ENCODE data around the gene MMD.
"Not testable (repeated sequence)": the region's sequence is repeated elsewhere in the genome, so short reads cannot be mapped to it uniquely, and the experiment has no call there.

Gene MMD

DNA sequence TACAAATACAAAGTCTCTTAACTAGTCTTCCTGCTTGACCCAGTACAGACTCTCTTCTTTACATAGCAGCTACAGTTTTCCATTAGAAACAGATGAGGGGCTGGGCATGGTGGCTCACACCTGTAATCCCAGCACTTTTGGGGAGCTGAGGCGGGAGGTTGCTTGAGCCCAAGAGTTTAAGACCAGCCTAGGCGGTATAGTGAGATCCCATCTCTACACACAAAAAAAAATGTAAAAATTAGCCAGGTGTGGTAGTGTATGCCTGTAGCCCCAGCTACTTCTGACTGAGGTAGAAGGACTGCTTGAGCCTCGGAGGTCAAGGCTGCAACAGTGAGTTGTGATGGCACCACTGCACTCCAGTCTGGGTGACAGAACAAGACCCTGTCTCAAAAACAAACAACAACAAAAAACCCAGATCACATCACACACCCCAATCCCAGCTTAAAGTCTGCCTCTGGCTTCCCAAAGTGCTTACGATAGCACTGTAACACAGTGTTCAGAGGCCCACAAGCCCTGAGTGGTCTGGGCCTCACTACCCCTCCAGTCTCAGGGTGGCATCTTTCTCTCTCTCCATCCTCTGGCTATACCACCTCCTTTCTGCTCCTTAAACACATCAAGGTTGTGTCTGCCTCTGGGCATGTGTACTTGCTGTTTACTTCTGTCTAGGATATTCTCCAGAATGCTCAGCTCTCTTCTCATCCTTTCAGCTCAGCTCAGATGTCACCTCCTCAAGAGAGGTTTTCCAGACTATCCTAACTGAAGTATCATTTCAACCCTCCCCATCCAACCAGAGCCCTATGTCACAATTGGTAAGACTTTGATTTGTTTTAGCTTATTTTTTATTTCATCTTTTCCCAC lies 4.0 kb downstream of the MMD start:
- Mint-ChIP-seq H3K36me3 (peaks cover 35% of the 10 kb centered on the region), H3K4me3 (no peak overlapping the region), H3K4me1 (peaks cover 61% of the 10 kb centered on the region), H3K27ac (peak overlapping the region; percentile 48), H3K9me3 (no peaks in the 10 kb centered on the region)
- ATAC-seq = no peak
- no peak for DNase-seq (ENCODE audit: low spot score in 2 of 2)

DNA sequence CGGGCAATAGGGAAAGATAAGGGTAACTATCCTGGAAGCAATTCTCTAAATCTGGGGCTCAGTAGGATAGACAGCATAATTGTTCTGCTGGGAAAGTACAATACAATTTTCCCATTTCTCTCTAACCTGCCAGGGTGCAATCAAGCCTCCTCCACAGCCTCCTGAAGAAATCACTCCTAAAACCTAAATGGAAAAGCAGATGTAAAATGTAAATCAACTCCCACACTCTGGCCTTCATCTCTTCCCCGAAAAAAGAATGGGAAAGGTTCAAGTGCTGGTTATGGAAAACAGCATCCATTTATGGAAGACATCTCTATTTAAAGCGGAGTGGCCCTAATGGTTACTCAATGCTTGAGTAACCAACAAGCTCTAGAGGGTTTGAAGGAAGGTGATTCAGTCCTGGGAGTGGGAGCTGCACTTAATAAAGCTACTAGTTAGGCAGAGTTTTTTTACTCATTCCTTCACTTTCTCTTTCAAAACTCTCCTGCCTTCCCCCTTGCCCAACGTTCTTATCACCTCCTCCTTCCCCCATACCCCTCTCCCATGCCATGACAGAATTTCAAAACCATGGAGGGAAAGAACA lies 5.1 kb downstream of the MMD start:
- no peak for ATAC-seq
- Mint-ChIP-seq H3K4me3 (no peak overlapping the region), H3K36me3 (peaks cover 46% of the 10 kb centered on the region), H3K4me1 (peaks cover 61% of the 10 kb centered on the region), H3K9me3 (no peaks in the 10 kb centered on the region), H3K27ac (peak overlapping the region; percentile 48)
- no peak for DNase-seq (ENCODE audit: low spot score in 2 of 2)

DNA sequence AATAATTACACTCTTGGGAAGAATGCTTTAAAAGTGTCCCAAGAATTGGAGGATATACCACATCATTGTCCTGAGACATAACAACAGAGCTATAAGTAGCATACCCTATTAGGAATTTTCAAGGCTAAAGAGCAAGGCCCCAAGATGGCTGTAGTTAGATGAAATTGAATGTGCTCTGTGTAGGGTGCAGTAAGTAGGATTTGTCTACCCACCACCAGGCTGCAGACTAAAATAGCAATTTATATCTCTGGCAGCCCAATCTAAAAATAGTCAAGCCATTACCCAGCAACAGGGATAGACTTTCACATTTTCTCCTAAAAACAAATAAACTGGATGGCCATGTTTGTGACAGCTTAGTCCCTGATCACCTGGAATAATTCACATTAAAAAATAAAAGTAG lies 5.6 kb downstream of the MMD start:
- peaks cover 60% of the 10 kb centered on the region for H3K4me1 Mint-ChIP-seq
- no peak overlapping the region for H3K4me3 Mint-ChIP-seq

DNA sequence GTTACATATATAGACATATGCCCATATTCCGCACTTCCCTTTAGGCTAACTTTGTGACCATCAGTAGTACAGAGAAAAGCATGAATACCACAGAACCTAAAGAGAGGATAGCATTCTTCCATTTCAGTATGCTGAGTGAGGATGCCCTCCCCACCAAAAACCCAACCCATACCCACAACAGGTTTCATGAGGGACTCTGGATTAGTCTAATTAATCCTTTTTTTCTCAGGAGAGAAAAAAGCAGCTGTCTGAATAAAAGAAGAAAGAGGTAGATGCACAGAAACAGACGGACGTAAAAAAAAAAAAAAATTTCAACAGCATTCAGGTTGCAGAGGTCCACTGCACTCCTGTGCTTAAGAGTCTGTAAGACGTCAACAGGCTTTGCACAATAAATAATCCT lies 6.7 kb downstream of the MMD start:
- no peak for ATAC-seq
- DNase-seq (ENCODE audit: low spot score in 2 of 2) = no peak
- peak overlapping the region; percentile 28 for H3K4me3 Mint-ChIP-seq
- peaks cover 50% of the 10 kb centered on the region for H3K4me1 Mint-ChIP-seq
- H3K9me3 Mint-ChIP-seq = no peaks in the 10 kb centered on the region
- peak overlapping the region; percentile 56 for H3K27ac Mint-ChIP-seq
- peaks cover 57% of the 10 kb centered on the region for H3K36me3 Mint-ChIP-seq

More for the DNA sequence above, 5.6 kb downstream of the MMD start:
- Mint-ChIP-seq H3K27ac (no peak overlapping the region), H3K36me3 (peaks cover 51% of the 10 kb centered on the region), H3K9me3 (no peaks in the 10 kb centered on the region)
- DNase-seq (ENCODE audit: low spot score in 2 of 2) = no peak
- ATAC-seq = no peak

DNA sequence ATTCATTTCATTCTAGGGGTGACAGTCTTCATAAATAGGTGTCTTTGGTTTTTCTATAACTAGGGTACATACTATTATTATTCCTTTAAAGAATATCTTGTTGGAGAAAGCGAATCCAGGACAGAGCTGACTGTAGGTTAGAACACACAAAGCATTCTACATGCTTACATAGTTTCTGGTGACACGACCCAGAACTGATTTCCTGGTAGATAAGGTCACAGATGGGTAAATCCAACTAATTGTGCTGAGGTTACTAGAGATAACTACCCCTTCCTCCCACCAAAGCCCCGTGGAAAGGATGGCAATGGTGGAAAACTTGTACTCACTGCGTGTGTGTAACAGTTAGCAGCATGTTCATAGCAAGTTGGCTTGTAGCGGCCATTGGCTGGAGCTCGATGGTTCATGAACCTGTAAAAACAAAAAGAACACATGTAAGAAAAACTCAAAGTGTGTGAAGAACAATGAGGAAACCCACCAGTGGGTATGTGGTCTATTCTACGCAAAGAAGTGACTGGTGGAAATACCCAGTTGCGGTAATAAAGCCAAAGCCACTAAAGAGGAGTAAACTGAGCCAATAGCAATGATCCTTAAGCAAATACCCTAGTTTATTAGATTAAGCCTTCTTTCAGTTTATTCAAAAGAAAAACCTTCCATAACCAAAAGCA lies 7.7 kb downstream of the MMD start:
- DNase-seq (ENCODE audit: low spot score in 2 of 2) (no peak), ATAC-seq (peak; percentile 70)
- Mint-ChIP-seq H3K9me3 (no peaks in the 10 kb centered on the region), H3K4me1 (peaks cover 40% of the 10 kb centered on the region), H3K4me3 (peak overlapping the region; percentile 28), H3K36me3 (peaks cover 57% of the 10 kb centered on the region), H3K27ac (peak overlapping the region; percentile 56)

DNA sequence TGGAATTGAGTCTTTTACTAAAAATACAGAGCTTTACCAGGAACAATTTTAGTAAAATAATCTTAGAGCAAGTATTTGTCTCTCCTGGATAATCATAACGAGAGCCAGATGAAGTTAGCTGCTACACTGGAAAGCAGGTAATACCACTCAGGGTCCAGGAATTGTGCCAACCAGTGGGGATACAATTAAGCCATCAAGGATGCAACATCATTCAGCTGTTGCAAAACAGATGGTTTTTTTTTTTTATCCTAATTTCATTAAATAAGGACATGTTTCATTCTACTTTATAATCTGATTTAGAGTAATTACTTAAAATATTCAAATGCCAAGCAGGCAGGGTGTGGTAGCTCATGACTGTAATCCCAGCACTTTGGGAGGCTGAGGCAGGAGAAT lies 10.2 kb downstream of the MMD start:
- Mint-ChIP-seq H3K36me3 (peaks cover 81% of the 10 kb centered on the region), H3K27ac (no peak overlapping the region), H3K9me3 (no peaks in the 10 kb centered on the region), H3K4me3 (no peak overlapping the region), H3K4me1 (peaks cover 15% of the 10 kb centered on the region)
- ATAC-seq (no peak), DNase-seq (ENCODE audit: low spot score in 2 of 2) (no peak)

DNA sequence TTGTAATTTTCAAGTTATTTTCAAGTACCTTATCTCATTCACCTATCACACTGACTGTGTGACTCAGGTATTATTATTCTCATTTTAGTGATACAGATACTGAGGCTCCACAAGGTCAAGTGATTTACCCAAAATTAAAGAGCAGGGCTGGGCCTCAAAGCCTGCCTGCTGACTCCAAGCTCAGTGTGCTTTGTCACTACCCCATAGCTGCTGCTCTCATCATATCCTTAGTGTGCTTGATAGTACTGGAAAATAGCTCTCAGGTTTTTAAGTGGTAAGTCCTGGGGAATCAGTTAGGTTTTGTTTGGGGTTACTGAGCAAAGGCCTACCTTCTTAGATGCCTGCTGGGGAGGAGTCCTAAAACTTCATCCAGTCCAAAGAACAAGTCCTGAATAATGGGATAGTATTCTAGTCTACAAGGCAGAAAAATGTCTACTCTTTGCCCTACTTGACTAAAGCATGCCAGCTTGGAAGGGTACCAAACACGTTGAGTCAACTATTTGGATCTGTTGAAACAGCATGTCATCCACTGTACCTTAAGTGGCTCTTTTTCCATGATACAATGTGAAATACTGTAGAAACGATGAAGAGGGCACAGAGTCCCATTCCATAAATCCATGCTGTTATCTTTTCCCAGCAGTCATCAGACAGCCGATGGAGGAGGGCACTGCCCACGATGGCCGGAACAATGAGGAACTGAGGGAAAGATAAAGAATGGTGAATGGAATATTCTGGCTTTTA lies 10.7 kb downstream of the MMD start:
- H3K4me3 Mint-ChIP-seq = no peak overlapping the region
- no peak overlapping the region for H3K27ac Mint-ChIP-seq
- H3K36me3 Mint-ChIP-seq = peaks cover 87% of the 10 kb centered on the region
- DNase-seq (ENCODE audit: low spot score in 2 of 2) (no peak), ATAC-seq (no peak)
- peaks cover 13% of the 10 kb centered on the region for H3K4me1 Mint-ChIP-seq
- no peaks in the 10 kb centered on the region for H3K9me3 Mint-ChIP-seq

DNA sequence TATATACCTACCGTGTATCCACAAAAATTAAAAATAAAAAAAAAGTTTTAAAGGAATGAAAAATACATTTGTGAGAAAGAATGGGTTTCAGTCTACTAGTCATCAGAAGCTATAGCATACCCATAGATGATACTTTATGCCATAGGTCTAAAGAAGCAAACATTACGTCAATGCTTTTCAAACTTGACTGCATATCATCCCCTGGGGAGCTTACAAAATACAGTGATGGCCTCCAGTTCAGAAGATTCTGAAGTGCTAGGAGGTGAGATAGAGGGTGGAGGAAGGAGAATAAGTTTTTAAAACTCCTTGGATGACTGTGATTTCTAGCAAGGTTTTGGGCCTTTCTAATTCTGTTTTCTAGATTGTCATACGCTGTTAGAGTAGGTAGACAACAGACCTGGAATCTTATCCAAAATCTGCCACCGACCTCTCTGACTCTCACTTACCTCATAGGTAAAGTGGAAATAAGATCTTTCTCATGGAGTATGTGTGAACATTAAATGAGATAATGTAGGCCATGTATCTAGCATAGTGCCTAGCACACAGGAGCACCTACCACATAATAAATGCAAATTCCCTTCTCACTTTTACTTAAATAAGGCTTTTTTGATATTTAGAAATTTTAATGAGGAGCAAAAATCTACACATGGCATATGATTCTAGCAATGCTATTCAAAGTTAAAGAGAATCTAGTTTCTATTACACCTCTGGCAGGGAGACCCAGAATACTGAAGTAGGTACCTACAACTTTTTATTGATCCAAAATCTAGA lies 12.4 kb downstream of the MMD start:
- H3K9me3 Mint-ChIP-seq = no peaks in the 10 kb centered on the region
- no peak overlapping the region for H3K27ac Mint-ChIP-seq
- DNase-seq (ENCODE audit: low spot score in 2 of 2) (no peak), ATAC-seq (no peak)
- H3K4me1 Mint-ChIP-seq = peaks cover 3% of the 10 kb centered on the region
- peaks cover 99% of the 10 kb centered on the region for H3K36me3 Mint-ChIP-seq
- no peak overlapping the region for H3K4me3 Mint-ChIP-seq

DNA sequence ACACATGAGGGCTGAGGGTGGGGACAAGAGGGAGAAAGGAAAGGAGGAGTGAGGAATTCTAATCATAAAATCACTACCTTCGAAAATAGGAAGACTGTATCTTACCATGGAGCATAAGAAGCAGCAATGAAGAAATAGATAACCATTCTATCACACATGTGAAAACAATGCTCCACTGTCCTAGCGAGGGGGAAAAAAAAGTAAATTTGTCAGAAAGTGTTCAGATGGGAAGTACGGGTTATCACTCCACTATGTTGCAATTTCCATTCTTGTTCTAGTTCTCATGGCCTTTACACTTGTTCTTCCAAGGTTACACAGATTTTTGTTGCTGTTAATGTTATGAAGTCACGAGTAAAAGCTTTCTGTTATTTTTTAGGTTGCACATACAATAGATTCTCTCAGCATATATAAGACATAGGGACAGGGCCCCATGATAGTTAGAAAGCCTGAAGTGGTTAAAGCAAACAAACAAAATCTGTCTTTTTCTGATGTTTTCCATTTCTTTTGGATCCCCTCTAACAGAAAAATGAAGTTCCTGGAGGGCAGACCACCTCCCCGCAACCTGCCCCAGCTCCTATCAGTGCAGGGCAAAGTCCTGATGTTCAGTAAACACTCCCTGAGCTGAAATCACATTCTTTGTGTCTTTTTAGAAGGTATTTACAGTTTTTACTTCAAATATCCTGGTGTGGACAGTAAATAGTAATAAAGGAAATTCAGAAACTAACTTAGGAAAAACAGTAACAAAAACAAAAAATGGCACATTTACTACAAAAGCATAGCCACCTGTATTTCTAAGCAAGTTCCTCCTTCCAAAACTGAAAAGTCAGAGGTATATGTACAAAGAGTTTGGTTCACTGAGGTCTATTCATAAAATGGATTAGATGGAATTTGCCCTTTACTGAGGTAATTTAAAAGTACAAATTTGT lies 13.7 kb downstream of the MMD start:
- H3K4me3 Mint-ChIP-seq = no peak overlapping the region
- DNase-seq (ENCODE audit: low spot score in 2 of 2) = no peak
- peaks cover 99% of the 10 kb centered on the region for H3K36me3 Mint-ChIP-seq
- no peak overlapping the region for H3K27ac Mint-ChIP-seq
- H3K4me1 Mint-ChIP-seq = no peaks in the 10 kb centered on the region
- no peaks in the 10 kb centered on the region for H3K9me3 Mint-ChIP-seq
- ATAC-seq = no peak

DNA sequence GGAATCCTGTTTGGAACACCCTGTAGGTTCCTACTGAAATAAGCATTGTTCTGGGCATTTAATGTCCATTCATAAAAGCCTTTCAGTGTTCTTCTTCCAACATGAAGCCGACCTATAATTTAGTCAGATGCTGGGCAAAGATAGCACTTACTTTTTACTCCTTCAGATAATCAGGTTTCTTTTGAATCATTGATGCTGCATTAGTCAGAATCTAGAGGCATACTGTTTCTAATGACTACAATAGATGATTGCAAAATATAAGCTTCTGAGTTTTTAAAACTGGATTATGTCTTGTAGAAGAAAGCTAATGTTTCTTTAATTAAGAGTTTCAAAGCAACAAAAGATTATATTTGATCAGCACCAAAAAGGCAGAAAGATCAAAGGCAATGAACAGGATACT lies 16.0 kb downstream of the MMD start:
- DNase-seq (ENCODE audit: low spot score in 2 of 2) = no peak
- Mint-ChIP-seq H3K36me3 (peaks cover 99% of the 10 kb centered on the region), H3K9me3 (no peaks in the 10 kb centered on the region), H3K27ac (no peak overlapping the region), H3K4me1 (no peaks in the 10 kb centered on the region), H3K4me3 (no peak overlapping the region)
- no peak for ATAC-seq

DNA sequence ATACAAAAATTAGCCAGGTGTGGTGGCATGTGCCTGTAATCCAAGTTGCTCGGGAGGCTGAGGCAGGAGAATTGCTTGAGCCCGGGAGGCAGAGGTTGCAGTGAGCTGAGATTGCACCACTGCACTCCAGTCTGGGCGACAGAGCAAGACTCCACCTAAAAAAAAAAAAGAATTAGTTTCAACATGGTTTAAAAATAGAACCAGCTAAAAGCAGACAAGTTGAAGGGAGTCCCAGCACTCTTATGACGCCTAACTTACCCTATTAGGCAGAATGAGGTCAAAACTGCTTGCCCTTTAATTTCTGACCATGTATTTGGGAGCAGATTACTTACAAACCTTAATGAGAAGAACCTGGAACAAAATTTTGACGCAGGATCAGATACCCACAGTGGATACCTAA lies 17.4 kb downstream of the MMD start:
- H3K27ac Mint-ChIP-seq; ATAC-seq; H3K4me3 Mint-ChIP-seq; DNase-seq (ENCODE audit: low spot score in 2 of 2); H3K4me1 Mint-ChIP-seq; H3K9me3 Mint-ChIP-seq: not testable (repeated sequence)
- H3K36me3 Mint-ChIP-seq = peaks cover 99% of the 10 kb centered on the region

DNA sequence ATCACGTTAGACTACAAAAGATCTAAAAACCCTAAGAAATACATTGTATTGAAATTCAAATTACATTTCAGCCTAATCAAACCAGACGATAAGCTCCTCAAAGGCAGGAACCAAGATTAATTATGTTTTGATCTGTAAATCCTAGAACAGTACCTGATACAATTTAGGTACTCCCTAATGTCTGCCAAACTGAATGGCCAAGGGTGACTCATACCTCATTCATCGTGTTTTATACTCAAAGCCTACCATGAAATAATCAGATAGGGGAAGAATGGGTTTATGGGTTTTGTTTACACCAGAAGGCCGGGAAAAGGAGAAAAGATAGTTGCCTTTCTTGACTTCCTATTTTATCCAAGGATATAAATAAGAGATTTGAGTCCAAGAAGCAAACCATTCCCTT lies 19.3 kb downstream of the MMD start:
- peaks cover 99% of the 10 kb centered on the region for H3K36me3 Mint-ChIP-seq
- H3K4me3 Mint-ChIP-seq = no peak overlapping the region
- DNase-seq (ENCODE audit: low spot score in 2 of 2) (no peak), ATAC-seq (no peak)
- no peak overlapping the region for H3K27ac Mint-ChIP-seq
- H3K4me1 Mint-ChIP-seq = no peaks in the 10 kb centered on the region
- H3K9me3 Mint-ChIP-seq = no peaks in the 10 kb centered on the region

DNA sequence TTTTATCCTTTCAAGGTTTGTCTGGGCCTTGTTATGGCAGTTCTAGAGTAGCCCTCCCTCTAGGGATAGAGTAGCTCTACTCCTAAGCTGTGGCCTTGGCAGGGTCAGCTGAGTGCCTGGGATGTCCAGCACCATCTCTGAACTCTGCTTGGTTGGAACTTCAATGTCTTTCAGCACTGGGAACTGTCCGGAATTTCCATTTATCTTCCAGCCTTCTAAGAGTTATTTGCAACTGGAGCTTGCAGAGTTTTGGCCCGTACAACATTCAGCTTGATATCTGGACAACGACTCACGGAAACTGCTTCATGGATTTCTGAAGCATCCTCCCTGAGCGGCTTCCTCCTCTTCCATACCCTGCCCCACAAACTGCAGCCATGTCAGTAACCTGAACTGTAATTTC lies 22.9 kb downstream of the MMD start:
- no peaks in the 10 kb centered on the region for H3K4me1 Mint-ChIP-seq
- ATAC-seq = no peak
- no peak overlapping the region for H3K27ac Mint-ChIP-seq
- H3K36me3 Mint-ChIP-seq = peaks cover 81% of the 10 kb centered on the region
- H3K4me3 Mint-ChIP-seq = no peak overlapping the region
- no peaks in the 10 kb centered on the region for H3K9me3 Mint-ChIP-seq
- no peak for DNase-seq (ENCODE audit: low spot score in 2 of 2)

Data from stimulated activated effector memory CD8-positive, alpha-beta T cell treated with anti-CD3 and anti-CD28 coated beads, Interleukin-12 subunit alpha, Interleukin-12 subunit beta, amount 100 ng/mL, for 72 hours (primary cell).